22Rv1 (cell line): ENCODE data around the gene NELFB.

Experiments
- ZFX ChIP-seq: fragments of 450-650 bp; IDR thresholded peaks from 2 replicates; pipeline ENCODE4 v1.6.1; 2017; ENCODE audit warnings: antibody characterized with exemption, borderline replicate concordance
- TF ChIP-seq, protein P1 (sequence below): fragments of 450-650 bp; IDR thresholded peaks from 2 replicates; pipeline ENCODE4 v1.5.1; 2017; ENCODE audit warnings: mild to moderate bottlenecking

DNA sequence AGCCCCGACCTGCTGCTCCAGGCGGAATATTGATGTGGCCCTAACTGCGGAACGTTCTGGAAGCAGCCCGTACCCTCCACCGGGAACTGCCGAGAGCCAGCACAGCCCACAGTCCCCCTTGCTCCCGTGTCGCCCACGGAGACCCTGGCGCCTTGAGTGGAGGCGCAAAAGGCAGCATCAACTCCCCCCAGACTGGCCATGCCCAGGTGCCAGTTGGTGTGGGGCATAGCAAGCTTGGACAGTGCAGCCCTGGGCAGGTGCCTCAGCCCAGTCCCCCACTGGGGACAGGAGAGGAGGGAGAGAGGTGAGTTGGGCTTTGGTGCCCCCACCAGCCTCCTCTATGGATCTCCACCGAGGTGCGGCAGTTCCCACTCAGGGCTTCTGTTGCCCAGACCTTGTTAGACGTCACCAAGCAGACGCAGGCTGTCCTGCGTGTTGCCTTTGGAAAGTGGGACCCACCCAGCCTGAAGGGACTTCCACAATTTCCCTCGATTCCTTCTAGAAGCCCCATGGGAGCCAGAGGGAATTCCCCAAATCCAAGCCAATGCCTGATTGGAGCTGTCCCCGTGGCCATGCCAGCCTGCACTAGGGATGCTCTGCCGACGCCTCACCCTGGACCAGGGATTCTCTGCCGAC is 66.7 kb downstream of the NELFB start:
- TF ChIP-seq, protein P1, sequence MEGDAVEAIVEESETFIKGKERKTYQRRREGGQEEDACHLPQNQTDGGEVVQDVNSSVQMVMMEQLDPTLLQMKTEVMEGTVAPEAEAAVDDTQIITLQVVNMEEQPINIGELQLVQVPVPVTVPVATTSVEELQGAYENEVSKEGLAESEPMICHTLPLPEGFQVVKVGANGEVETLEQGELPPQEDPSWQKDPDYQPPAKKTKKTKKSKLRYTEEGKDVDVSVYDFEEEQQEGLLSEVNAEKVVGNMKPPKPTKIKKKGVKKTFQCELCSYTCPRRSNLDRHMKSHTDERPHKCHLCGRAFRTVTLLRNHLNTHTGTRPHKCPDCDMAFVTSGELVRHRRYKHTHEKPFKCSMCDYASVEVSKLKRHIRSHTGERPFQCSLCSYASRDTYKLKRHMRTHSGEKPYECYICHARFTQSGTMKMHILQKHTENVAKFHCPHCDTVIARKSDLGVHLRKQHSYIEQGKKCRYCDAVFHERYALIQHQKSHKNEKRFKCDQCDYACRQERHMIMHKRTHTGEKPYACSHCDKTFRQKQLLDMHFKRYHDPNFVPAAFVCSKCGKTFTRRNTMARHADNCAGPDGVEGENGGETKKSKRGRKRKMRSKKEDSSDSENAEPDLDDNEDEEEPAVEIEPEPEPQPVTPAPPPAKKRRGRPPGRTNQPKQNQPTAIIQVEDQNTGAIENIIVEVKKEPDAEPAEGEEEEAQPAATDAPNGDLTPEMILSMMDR = no peak
- TF ChIP-seq ZFX = no peak
